Liver (tissue), 9 donors: ENCODE results near the gene ZNF175. TPM values are rescaled to one million over a fixed set of nuclear protein-coding genes. Genes with fewer than 3 reads are reported as not detected.

Source experiments
- DNase-seq: peaks from one replicate; pipeline ENCODE4 v3.0.0-alpha.2; 2017; ENCODE audit warnings: low spot score
- H3K27ac ChIP-seq, 2 donors: one replicate each; pipeline ENCODE4 v1.7.0; 2013; ENCODE audit warnings: inconsistent platforms in 2 of 2, low read length in 2 of 2, control low read depth in 1 of 2, low read depth in 1 of 2, mild to moderate bottlenecking in 1 of 2
- H3K27me3 ChIP-seq, 4 donors: one replicate each; pipeline versions ENCODE4 v1.6.1 to v1.7.0; 2013; ENCODE audit warnings: low read length in 3 of 4, inconsistent platforms in 1 of 4, mild to moderate bottlenecking in 1 of 4, moderate library complexity in 1 of 4; ENCODE audit not compliant: control insufficient read depth in 4 of 4, insufficient read depth in 4 of 4
- H3K36me3 ChIP-seq, 4 donors: one replicate each; pipeline versions ENCODE4 v1.6.1 to v1.7.0; 2013; ENCODE audit warnings: low read length in 3 of 4, mild to moderate bottlenecking in 3 of 4, low read depth in 1 of 4, moderate library complexity in 1 of 4; ENCODE audit not compliant: control insufficient read depth in 4 of 4, insufficient read depth in 3 of 4
- H3K4me1 ChIP-seq, 4 donors: one replicate each; pipeline versions ENCODE4 v1.6.1 to v1.7.0; 2013; ENCODE audit warnings: low read length in 3 of 4, mild to moderate bottlenecking in 3 of 4, moderate library complexity in 1 of 4; ENCODE audit not compliant: control insufficient read depth in 4 of 4, insufficient read depth in 4 of 4
- H3K4me3 ChIP-seq, 3 donors: one replicate each; pipeline versions ENCODE4 v1.6.1 to v1.7.0; 2013; ENCODE audit warnings: low read length in 3 of 3, control low read depth in 1 of 3, low read depth in 1 of 3, mild to moderate bottlenecking in 1 of 3
- H3K9ac ChIP-seq, 2 donors: one replicate each; pipeline ENCODE4 v1.7.0; 2013; ENCODE audit warnings: low read length in 2 of 2, mild to moderate bottlenecking in 2 of 2, moderate library complexity in 2 of 2, control low read depth in 1 of 2, low read depth in 1 of 2
- H3K9me3 ChIP-seq, 4 donors: one replicate each; pipeline versions ENCODE4 v1.6.1 to v1.7.0; 2013; ENCODE audit warnings: low read length in 3 of 4; ENCODE audit not compliant: control insufficient read depth in 4 of 4
- ATF3 ChIP-seq: IDR thresholded peaks from 2 replicates; pipeline ENCODE4 v1.6.1; 2016; ENCODE audit warnings: antibody characterized with exemption
- EGR1 ChIP-seq, 2 donors: IDR thresholded peaks; 2 replicates each; pipeline ENCODE4 v1.6.1; 2016 to 2018; ENCODE audit warnings: antibody characterized with exemption in 2 of 2, low read depth in 2 of 2
- FOXA1 ChIP-seq: IDR thresholded peaks from 2 replicates; pipeline ENCODE4 v1.6.1; 2016; ENCODE audit warnings: antibody characterized with exemption
- FOXA2 ChIP-seq: IDR thresholded peaks from 2 replicates; pipeline ENCODE4 v1.6.1; 2016; ENCODE audit warnings: antibody characterized with exemption
- GABPA ChIP-seq, 2 donors: IDR thresholded peaks in 1 of 2; conservative IDR thresholded peaks in 1 of 2; 2 replicates each; pipeline ENCODE4 v1.6.1; 2016; ENCODE audit warnings: antibody characterized with exemption in 2 of 2, mild to moderate bottlenecking in 1 of 2, moderate library complexity in 1 of 2
- HNF4A ChIP-seq, 2 donors: conservative IDR thresholded peaks; 2 replicates each; pipeline ENCODE4 v1.6.1; 2016; ENCODE audit warnings: antibody characterized with exemption in 2 of 2, mild to moderate bottlenecking in 2 of 2
- HNF4G ChIP-seq: IDR thresholded peaks from 2 replicates; pipeline ENCODE4 v1.6.1; 2016; ENCODE audit warnings: antibody characterized with exemption
- JUND ChIP-seq, 2 donors: IDR thresholded peaks; 2 replicates each; pipeline ENCODE4 v1.6.1; 2016; ENCODE audit warnings: antibody characterized with exemption in 2 of 2
- MAX ChIP-seq: IDR thresholded peaks from 2 replicates; pipeline ENCODE4 v1.6.1; 2016; ENCODE audit warnings: antibody characterized with exemption
- NR2F2 ChIP-seq: IDR thresholded peaks from 2 replicates; pipeline ENCODE4 v1.6.1; 2016; ENCODE audit warnings: antibody characterized with exemption
- RAD21 ChIP-seq, 2 donors: IDR thresholded peaks; 2 replicates each; pipeline ENCODE4 v1.6.1; 2016; ENCODE audit warnings: antibody characterized with exemption in 2 of 2, mild to moderate bottlenecking in 2 of 2
- RXRA ChIP-seq, 2 donors: IDR thresholded peaks; 2 replicates each; pipeline ENCODE4 v1.6.1; 2017 to 2018; ENCODE audit warnings: antibody characterized with exemption in 2 of 2, mild to moderate bottlenecking in 1 of 2
- SP1 ChIP-seq: IDR thresholded peaks from 2 replicates; pipeline ENCODE4 v1.6.1; 2018; ENCODE audit warnings: antibody characterized with exemption, mild to moderate bottlenecking
- TAF1 ChIP-seq: conservative IDR thresholded peaks from 2 replicates; pipeline ENCODE4 v1.6.1; 2016; ENCODE audit warnings: antibody characterized with exemption, mild to moderate bottlenecking
- YY1 ChIP-seq: IDR thresholded peaks from 2 replicates; pipeline ENCODE4 v1.6.1; 2016; ENCODE audit warnings: antibody characterized with exemption, mild to moderate bottlenecking
- WGBS: extraction: QIAGEN DNeasy Blood & Tissue Kit; methylation state at CpG from one replicate; pipeline ENCODE4 v1.1.7; 2013; 5-methylcytosine and 5-hydroxymethylcytosine counted together
- polyA plus RNA-seq, 2 donors: library from polyadenylated mRNA; stranded (reverse) in 1 of 2; unstranded in 1 of 2; fragments of 200-250 nt in 1 of 2; fragments of >200 nt in 1 of 2; fragmentation: Nextera tagmentation in 1 of 2; extraction: Ambion mirVana in 1 of 2; gene quantifications; one replicate each; pipeline versions ENCODE4 v1.2.1 to v1.2.3, GENCODE V29; 2013 to 2015
- total RNA-seq, 2 donors: library from RNA; depleted of rRNA; stranded (reverse); fragments of >200 nt; gene quantifications; one replicate each; pipeline ENCODE4 v1.2.3, GENCODE V29; 2014
- TF ChIP-seq, protein P1 (sequence below): IDR thresholded peaks from 2 replicates; pipeline ENCODE4 v1.6.1; 2016; ENCODE audit warnings: antibody characterized with exemption, mild to moderate bottlenecking
- TF ChIP-seq, protein P2 (sequence below): fragments of 150-350 bp; IDR thresholded peaks from 2 replicates; pipeline ENCODE4 v1.5.1; 2017; ENCODE audit warnings: improper control_type of control experiment, low read depth, low read length; ENCODE audit not compliant: missing input control
- TF ChIP-seq, protein P3 (sequence below): IDR thresholded peaks from 2 replicates; pipeline ENCODE4 v1.6.1; 2016; ENCODE audit warnings: antibody characterized with exemption
- donor health status: healthy.
- donor health status: healthy.
- donor health status: healthy.
- donor health status: healthy.
- donor health status: healthy.

ZNF175 gene
- total and polyA plus RNA-seq, 4 donors: 0.60 to 5.3 (median 2.5) TPM

GRCh38 chr19:51573331-51573730 lies 2.2 kb downstream of the ZNF175 start (continued):
- TF ChIP-seq, protein P1, sequence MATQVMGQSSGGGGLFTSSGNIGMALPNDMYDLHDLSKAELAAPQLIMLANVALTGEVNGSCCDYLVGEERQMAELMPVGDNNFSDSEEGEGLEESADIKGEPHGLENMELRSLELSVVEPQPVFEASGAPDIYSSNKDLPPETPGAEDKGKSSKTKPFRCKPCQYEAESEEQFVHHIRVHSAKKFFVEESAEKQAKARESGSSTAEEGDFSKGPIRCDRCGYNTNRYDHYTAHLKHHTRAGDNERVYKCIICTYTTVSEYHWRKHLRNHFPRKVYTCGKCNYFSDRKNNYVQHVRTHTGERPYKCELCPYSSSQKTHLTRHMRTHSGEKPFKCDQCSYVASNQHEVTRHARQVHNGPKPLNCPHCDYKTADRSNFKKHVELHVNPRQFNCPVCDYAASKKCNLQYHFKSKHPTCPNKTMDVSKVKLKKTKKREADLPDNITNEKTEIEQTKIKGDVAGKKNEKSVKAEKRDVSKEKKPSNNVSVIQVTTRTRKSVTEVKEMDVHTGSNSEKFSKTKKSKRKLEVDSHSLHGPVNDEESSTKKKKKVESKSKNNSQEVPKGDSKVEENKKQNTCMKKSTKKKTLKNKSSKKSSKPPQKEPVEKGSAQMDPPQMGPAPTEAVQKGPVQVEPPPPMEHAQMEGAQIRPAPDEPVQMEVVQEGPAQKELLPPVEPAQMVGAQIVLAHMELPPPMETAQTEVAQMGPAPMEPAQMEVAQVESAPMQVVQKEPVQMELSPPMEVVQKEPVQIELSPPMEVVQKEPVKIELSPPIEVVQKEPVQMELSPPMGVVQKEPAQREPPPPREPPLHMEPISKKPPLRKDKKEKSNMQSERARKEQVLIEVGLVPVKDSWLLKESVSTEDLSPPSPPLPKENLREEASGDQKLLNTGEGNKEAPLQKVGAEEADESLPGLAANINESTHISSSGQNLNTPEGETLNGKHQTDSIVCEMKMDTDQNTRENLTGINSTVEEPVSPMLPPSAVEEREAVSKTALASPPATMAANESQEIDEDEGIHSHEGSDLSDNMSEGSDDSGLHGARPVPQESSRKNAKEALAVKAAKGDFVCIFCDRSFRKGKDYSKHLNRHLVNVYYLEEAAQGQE: no peak
- TF ChIP-seq EGR1 (IDR thresholded peaks at IDR 0.05; ENCODE audit: low read depth in 2 of 2) (no peak), HNF4G (no peak), FOXA1 (no peak), TAF1 (no peak), HNF4A (conservative IDR thresholded peaks at IDR 0.05) (no peak), GABPA (IDR thresholded peaks at IDR 0.05 in 1 of 2, conservative IDR thresholded peaks at IDR 0.05 in 1 of 2) (no peak)
- TF ChIP-seq, protein P2, sequence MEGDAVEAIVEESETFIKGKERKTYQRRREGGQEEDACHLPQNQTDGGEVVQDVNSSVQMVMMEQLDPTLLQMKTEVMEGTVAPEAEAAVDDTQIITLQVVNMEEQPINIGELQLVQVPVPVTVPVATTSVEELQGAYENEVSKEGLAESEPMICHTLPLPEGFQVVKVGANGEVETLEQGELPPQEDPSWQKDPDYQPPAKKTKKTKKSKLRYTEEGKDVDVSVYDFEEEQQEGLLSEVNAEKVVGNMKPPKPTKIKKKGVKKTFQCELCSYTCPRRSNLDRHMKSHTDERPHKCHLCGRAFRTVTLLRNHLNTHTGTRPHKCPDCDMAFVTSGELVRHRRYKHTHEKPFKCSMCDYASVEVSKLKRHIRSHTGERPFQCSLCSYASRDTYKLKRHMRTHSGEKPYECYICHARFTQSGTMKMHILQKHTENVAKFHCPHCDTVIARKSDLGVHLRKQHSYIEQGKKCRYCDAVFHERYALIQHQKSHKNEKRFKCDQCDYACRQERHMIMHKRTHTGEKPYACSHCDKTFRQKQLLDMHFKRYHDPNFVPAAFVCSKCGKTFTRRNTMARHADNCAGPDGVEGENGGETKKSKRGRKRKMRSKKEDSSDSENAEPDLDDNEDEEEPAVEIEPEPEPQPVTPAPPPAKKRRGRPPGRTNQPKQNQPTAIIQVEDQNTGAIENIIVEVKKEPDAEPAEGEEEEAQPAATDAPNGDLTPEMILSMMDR: no peak

- Histone ChIP-seq H3K4me3 (no peak overlapping the region), H3K36me3 (peaks cover 8 to 49% (median 33%) of the 10 kb centered on the region in 4 donors), H3K9ac (no peak overlapping the region), H3K4me1 (peaks cover 4 to 12% (median 6%) of the 10 kb centered on the region in 4 donors), H3K27ac (no peak overlapping the region), H3K27me3 (no peaks in the 10 kb centered on the region), H3K9me3 (peaks cover 1 to 7% (median 4%) of the 10 kb centered on the region in 4 donors)
- DNase-seq: no peak
- WGBS: 91% methylated on average over 6 of the region's 6 CpGs
- TF ChIP-seq ATF3: no peak
- no peak for TF ChIP-seq FOXA2
- no peak for TF ChIP-seq FOXA1
- TF ChIP-seq RXRA (IDR thresholded peaks at IDR 0.05): no peak
- no peak for TF ChIP-seq HNF4A (conservative IDR thresholded peaks at IDR 0.05)
- TF ChIP-seq GABPA (IDR thresholded peaks at IDR 0.05 in 1 of 2, conservative IDR thresholded peaks at IDR 0.05 in 1 of 2): no peak
- no peak for TF ChIP-seq RAD21 (IDR thresholded peaks at IDR 0.05)
- no peak for TF ChIP-seq MAX
- no peak for TF ChIP-seq NR2F2
- TF ChIP-seq TAF1: no peak
- no peak for TF ChIP-seq HNF4G
- TF ChIP-seq, protein P1: no peak
- TF ChIP-seq SP1: no peak
- TF ChIP-seq, protein P3, sequence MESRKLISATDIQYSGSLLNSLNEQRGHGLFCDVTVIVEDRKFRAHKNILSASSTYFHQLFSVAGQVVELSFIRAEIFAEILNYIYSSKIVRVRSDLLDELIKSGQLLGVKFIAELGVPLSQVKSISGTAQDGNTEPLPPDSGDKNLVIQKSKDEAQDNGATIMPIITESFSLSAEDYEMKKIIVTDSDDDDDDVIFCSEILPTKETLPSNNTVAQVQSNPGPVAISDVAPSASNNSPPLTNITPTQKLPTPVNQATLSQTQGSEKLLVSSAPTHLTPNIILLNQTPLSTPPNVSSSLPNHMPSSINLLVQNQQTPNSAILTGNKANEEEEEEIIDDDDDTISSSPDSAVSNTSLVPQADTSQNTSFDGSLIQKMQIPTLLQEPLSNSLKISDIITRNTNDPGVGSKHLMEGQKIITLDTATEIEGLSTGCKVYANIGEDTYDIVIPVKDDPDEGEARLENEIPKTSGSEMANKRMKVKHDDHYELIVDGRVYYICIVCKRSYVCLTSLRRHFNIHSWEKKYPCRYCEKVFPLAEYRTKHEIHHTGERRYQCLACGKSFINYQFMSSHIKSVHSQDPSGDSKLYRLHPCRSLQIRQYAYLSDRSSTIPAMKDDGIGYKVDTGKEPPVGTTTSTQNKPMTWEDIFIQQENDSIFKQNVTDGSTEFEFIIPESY: no peak
- TF ChIP-seq, protein P2: no peak
- no peak for TF ChIP-seq JUND (IDR thresholded peaks at IDR 0.05)
- TF ChIP-seq EGR1 (IDR thresholded peaks at IDR 0.05; ENCODE audit: low read depth in 2 of 2): no peak
- no peak for TF ChIP-seq YY1
Observed at GRCh38 chr19:51576850-51577249, 5.8 kb downstream of the ZNF175 start.
